Activated naive CD4-positive, alpha-beta T cell treated with Interleukin-2 at 50 U/mL for 16 hours (primary cell): ENCODE data around the gene RAB40B.
"Not testable (repeated sequence)": the region's sequence is repeated elsewhere in the genome, so short reads cannot be mapped to it uniquely, and the experiment has no call there.

Source experiments
- DNase-seq: peaks from one replicate; pipeline ENCODE4 v3.0.0-alpha.2; 2020

Gene RAB40B

GRCh38 chr17:82698065-82698973, at the start of gene RAB40B:
Gene RAB40B, minus strand, starts transcription at chr17:82698698. Its CDS starts 102 bp downstream, at chr17:82698596.
- peak; percentile 99 for DNase-seq

- no peak for DNase-seq
Observed at GRCh38 chr17:82745524-82745923, 47.0 kb upstream of the RAB40B start.

GRCh38 chr17:82744736-82745135, 46.2 kb upstream of the RAB40B start:
- DNase-seq = not testable (repeated sequence)

- no peak for DNase-seq
Observed at GRCh38 chr17:82743344-82744219, 45.1 kb upstream of the RAB40B start.

- no peak for DNase-seq
Observed at GRCh38 chr17:82740906-82741759, 42.6 kb upstream of the RAB40B start.

GRCh38 chr17:82737967-82738877, 39.7 kb upstream of the RAB40B start:
- no peak for DNase-seq

GRCh38 chr17:82736511-82737185, 38.1 kb upstream of the RAB40B start:
- no peak for DNase-seq

- peak; percentile 19 for DNase-seq
Observed at GRCh38 chr17:82734987-82735866, 36.7 kb upstream of the RAB40B start, which contains the start of gene FN3K. Gene FN3K, plus strand, starts transcription at chr17:82735615. Its CDS starts 22 bp downstream, at chr17:82735637.

- DNase-seq = no peak
Observed at GRCh38 chr17:82732118-82732743, 33.7 kb upstream of the RAB40B start.

GRCh38 chr17:82729479-82730260, 31.2 kb upstream of the RAB40B start:
- DNase-seq = no peak

- DNase-seq = no peak
Observed at GRCh38 chr17:82726427-82726826, 27.9 kb upstream of the RAB40B start.

- no peak for DNase-seq
Observed at GRCh38 chr17:82723169-82723807, 24.8 kb upstream of the RAB40B start.

- DNase-seq = no peak
Observed at GRCh38 chr17:82722341-82723013, 24.0 kb upstream of the RAB40B start.

- DNase-seq = no peak
Observed at GRCh38 chr17:82720204-82720603, 21.7 kb upstream of the RAB40B start.

GRCh38 chr17:82718986-82719685, 20.6 kb upstream of the RAB40B start:
- no peak for DNase-seq

- DNase-seq = peak; percentile 86
Observed at GRCh38 chr17:82716203-82717010, 17.9 kb upstream of the RAB40B start, which contains the start of gene FN3KRP. Gene FN3KRP, plus strand, starts transcription at chr17:82716706. Its CDS starts 50 bp downstream, at chr17:82716756.
